GM23338 (cell line): ENCODE results near the gene CGREF1. TPM values are rescaled to one million over a fixed set of nuclear protein-coding genes. Genes with fewer than 3 reads are reported as not detected.

Source experiments
- ATAC-seq: fragments of 200-7000 bp; cut with Tn5 transposase; 3 replicates; pipeline ENCODE4 v1.9.1; 2020
- DNase-seq: peaks from one replicate; pipeline ENCODE4 v3.0.0-alpha.2; 2015; ENCODE audit warnings: low spot score
- H2AFZ ChIP-seq: fragments of 200-600 bp; sonication (generic); 2 replicates; pipeline ENCODE4 v1.8.0; 2016; ENCODE audit warnings: antibody characterized with exemption, mild to moderate bottlenecking, moderate library complexity
- H3F3A ChIP-seq: fragments of 200-600 bp; sonication (generic); replicated peaks from 2 replicates; pipeline ENCODE4 v1.8.0; 2017; ENCODE audit warnings: antibody characterized with exemption, mixed run types, low read depth
- H3K27ac ChIP-seq: fragments of 200-600 bp; sonication (generic); 2 replicates; pipeline ENCODE4 v1.6.1; 2016; ENCODE audit warnings: low read depth
- H3K27me3 ChIP-seq: fragments of 200-600 bp; sonication (generic); 2 replicates; pipeline ENCODE4 v1.8.0; 2016; ENCODE audit warnings: mild to moderate bottlenecking, mixed run types, moderate library complexity; ENCODE audit not compliant: insufficient read depth
- H3K36me3 ChIP-seq: fragments of 200-600 bp; sonication (generic); 2 replicates; pipeline ENCODE4 v1.8.0; 2016; ENCODE audit warnings: mild to moderate bottlenecking; ENCODE audit not compliant: insufficient read depth
- H3K4me1 ChIP-seq: fragments of 200-600 bp; sonication (generic); 2 replicates; pipeline ENCODE4 v1.8.0; 2016; ENCODE audit warnings: mild to moderate bottlenecking, moderate library complexity; ENCODE audit not compliant: insufficient read depth
- H3K4me2 ChIP-seq: fragments of 200-600 bp; sonication (generic); 2 replicates; pipeline ENCODE4 v1.7.1; 2017; ENCODE audit warnings: mixed run types
- H3K4me3 ChIP-seq: fragments of 200-600 bp; sonication (generic); 2 replicates; pipeline ENCODE4 v1.6.1; 2016; ENCODE audit warnings: mixed run types
- H3K79me2 ChIP-seq: fragments of 200-600 bp; sonication (generic); replicated peaks from 2 replicates; pipeline ENCODE4 v1.8.0; 2017; ENCODE audit warnings: mild to moderate bottlenecking; ENCODE audit not compliant: insufficient read depth
- H3K9me2 ChIP-seq: fragments of 200-600 bp; sonication (generic); 2 replicates; pipeline ENCODE4 v1.8.0; 2017; ENCODE audit not compliant: insufficient read depth
- H4K20me1 ChIP-seq: fragments of 200-600 bp; sonication (generic); replicated peaks from 2 replicates; pipeline ENCODE4 v1.8.0; 2017; ENCODE audit warnings: mild to moderate bottlenecking; ENCODE audit not compliant: insufficient read depth
- H3K27ac Mint-ChIP-seq: 2 replicates; pipeline ENCODE4 v1.8.0; 2020; ENCODE audit warnings: inconsistent platforms, mild to moderate bottlenecking, moderate library complexity, mixed read lengths
- H3K27me3 Mint-ChIP-seq: 3 replicates; pipeline ENCODE4 v1.8.0; 2022; ENCODE audit warnings: low read depth, mild to moderate bottlenecking, moderate library complexity, mixed read lengths, inconsistent platforms; ENCODE audit not compliant: insufficient read depth, poor library complexity
- H3K36me3 Mint-ChIP-seq: 3 replicates; pipeline ENCODE4 v1.8.0; 2021; ENCODE audit warnings: low read depth, mild to moderate bottlenecking, inconsistent platforms, moderate library complexity, mixed read lengths
- H3K4me1 Mint-ChIP-seq: 3 replicates; pipeline ENCODE4 v1.8.0; 2020; ENCODE audit warnings: mild to moderate bottlenecking, inconsistent platforms, mixed read lengths
- H3K4me3 Mint-ChIP-seq: 3 replicates; pipeline ENCODE4 v1.8.0; 2021; ENCODE audit warnings: moderate library complexity, mild to moderate bottlenecking, inconsistent platforms, mixed read lengths
- H3K9me3 Mint-ChIP-seq: 3 replicates; pipeline ENCODE4 v1.8.0; 2020; ENCODE audit warnings: moderate library complexity, mild to moderate bottlenecking, inconsistent platforms, mixed read lengths
- CREB1 ChIP-seq: fragments of 250-450 bp; sonication (Bioruptor Pico); IDR thresholded peaks from 2 replicates; pipeline ENCODE4 v1.5.0; 2020; ENCODE audit warnings: low read depth, mild to moderate bottlenecking, moderate library complexity
- CTCF ChIP-seq, 2 experiments: fragments of 200-600 bp in 1 of 2; sonication (generic) in 1 of 2; conservative IDR thresholded peaks; 2 replicates each; pipeline versions ENCODE4 v1.5.1 to v1.6.1; 2016 to 2017; ENCODE audit warnings: antibody characterized with exemption in 2 of 2, low read depth in 2 of 2, mild to moderate bottlenecking in 2 of 2, moderate library complexity in 1 of 2
- ETS1 ChIP-seq: IDR thresholded peaks from 2 replicates; pipeline ENCODE4 v1.6.1; 2016; ENCODE audit warnings: antibody characterized with exemption
- EZH2 ChIP-seq: fragments of 200-600 bp; sonication (generic); IDR thresholded peaks from one replicate; pipeline ENCODE4 v1.8.0; 2017; ENCODE audit warnings: antibody characterized with exemption, mild to moderate bottlenecking, low read depth; ENCODE audit not compliant: unreplicated experiment
- EZH2phosphoT487 ChIP-seq: fragments of 200-600 bp; sonication (generic); IDR thresholded peaks from one replicate; pipeline ENCODE4 v1.8.1; 2018; ENCODE audit warnings: antibody characterized with exemption; ENCODE audit not compliant: unreplicated experiment
- JUNB ChIP-seq: IDR thresholded peaks from one replicate; pipeline ENCODE4 v1.6.1; 2016; ENCODE audit warnings: antibody characterized with exemption; ENCODE audit not compliant: unreplicated experiment
- NANOG ChIP-seq: IDR thresholded peaks from 2 replicates; pipeline ENCODE4 v1.6.1; 2016; ENCODE audit warnings: antibody characterized with exemption, borderline replicate concordance
- POLR2AphosphoS5 ChIP-seq: IDR thresholded peaks from 2 replicates; pipeline ENCODE4 v1.6.1; 2016; ENCODE audit warnings: antibody characterized with exemption, low read depth
- REST ChIP-seq: IDR thresholded peaks from one replicate; pipeline ENCODE4 v1.6.1; 2018; ENCODE audit warnings: antibody characterized with exemption; ENCODE audit not compliant: unreplicated experiment
- STAT1 ChIP-seq: IDR thresholded peaks from one replicate; pipeline ENCODE4 v1.6.1; 2016; ENCODE audit warnings: antibody characterized with exemption; ENCODE audit not compliant: unreplicated experiment
- ZNF114 ChIP-seq: fragments of 250-450 bp; sonication (Bioruptor Pico); IDR thresholded peaks from 2 replicates; pipeline ENCODE4 v1.5.0; 2020; ENCODE audit warnings: mild to moderate bottlenecking, moderate library complexity
- ZNF331 ChIP-seq: fragments of 250-450 bp; sonication (Bioruptor Pico); IDR thresholded peaks from 2 replicates; pipeline ENCODE4 v1.5.0; 2020; ENCODE audit warnings: low read depth, mild to moderate bottlenecking, moderate library complexity
- polyA plus RNA-seq: library from polyadenylated mRNA; unstranded; fragments of >200 nt; fragmentation: Nextera tagmentation; extraction: Ambion mirVana; gene quantifications from 2 replicates; pipeline ENCODE4 v1.2.1, GENCODE V29; 2016
- total RNA-seq: library from RNA; depleted of rRNA; stranded (reverse); fragments of >200 nt; shearing (Covaris generic); gene quantifications from 2 replicates; pipeline ENCODE4 v1.2.3, GENCODE V29; 2014
- TF ChIP-seq, protein P1 (sequence below): fragments of 250-450 bp; sonication (Bioruptor Pico); IDR thresholded peaks from 2 replicates; pipeline ENCODE4 v1.5.0; 2020; ENCODE audit warnings: mild to moderate bottlenecking, moderate library complexity

The CGREF1 gene
- total and polyA plus RNA-seq, 2 experiments from 2014 or later, result 4.1 to 4.5 TPM

DNA sequence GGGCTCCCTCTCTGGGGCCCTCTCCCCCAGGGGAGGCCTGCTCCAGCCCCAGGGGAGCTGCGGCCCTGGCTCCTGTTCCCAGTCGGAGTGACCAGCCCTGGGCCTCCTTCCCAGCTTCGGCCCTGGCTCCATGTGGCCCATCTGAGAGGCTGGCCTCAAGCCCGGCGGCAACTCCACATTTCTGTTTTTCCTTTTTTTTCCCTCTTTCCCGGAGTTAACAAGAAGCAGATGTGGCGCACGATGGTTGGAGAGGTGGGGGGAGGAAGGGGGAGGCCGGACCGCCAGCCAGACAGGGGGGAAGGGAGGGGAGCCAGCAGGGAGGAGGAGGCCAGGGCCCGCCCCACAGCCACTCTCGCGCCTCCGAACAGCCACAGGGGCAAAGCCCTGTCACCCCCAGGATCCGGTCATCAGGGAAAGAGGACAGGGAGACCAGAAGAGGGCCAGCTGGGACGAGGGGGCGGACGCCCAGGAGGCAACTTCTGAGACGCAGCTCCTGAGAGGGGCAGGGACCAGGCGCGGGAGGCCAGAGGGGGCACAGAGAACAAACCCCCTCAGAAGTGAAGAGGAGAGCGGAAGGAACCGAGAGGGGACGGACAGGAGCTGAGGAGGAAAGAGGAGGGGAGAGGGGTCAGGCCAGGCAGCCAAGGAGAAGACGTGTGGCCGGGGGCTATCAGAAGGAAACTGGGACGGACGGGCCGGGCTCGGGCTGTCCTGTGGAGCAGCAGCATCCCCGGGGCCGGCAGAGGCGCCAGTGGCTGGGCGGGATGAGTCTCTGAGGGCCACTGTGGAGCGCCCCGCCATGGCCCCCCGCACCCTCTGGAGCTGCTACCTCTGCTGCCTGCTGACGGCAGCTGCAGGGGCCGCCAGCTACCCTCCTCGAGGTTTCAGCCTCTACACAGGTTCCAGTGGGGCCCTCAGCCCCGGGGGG is 40.4 kb downstream of the CGREF1 start, which contains the start of gene EMILIN1:
EMILIN1 (plus strand) TSS at position 349 of the 928 bp plus-strand sequence; CDS start at position 800, 451 bp downstream.
- Histone ChIP-seq H3K4me3 (peak within 1 kb of the TSS; percentile 38; the same call in 1 of the 2 replicates), H3K4me1 (peaks cover 5% of the 10 kb centered on the region), H2AFZ (peak within 1 kb of the TSS; percentile 83), H3F3A (no peaks in the 10 kb centered on the region), H3K36me3 (no peaks in the 10 kb centered on the region), H3K4me2 (peak within 1 kb of the TSS; percentile 72), H3K27me3 (no peaks in the 10 kb centered on the region), H3K27ac (no peak within 1 kb of the TSS), H4K20me1 (no peaks in the 10 kb centered on the region), H3K79me2 (no peaks in the 10 kb centered on the region), H3K9me2 (no peaks in the 10 kb centered on the region)
- ATAC-seq (peak; percentile 38), DNase-seq (peak; percentile 56)
- Mint-ChIP-seq H3K27ac (peak within 1 kb of the TSS; percentile 18; the same call in 1 of the 2 replicates), H3K36me3 (no peaks in the 10 kb centered on the region), H3K4me1 (peaks cover 24% of the 10 kb centered on the region), H3K4me3 (no peak within 1 kb of the TSS; the same call in 2 of the 3 replicates), H3K9me3 (no peaks in the 10 kb centered on the region), H3K27me3 (peaks cover 17% of the 10 kb centered on the region)
- TF ChIP-seq EZH2 (no peak), CTCF (conservative IDR thresholded peaks at IDR 0.05; ENCODE audit: low read depth in 2 of 2) (no peak), STAT1 (no peak), CREB1 (CRISPR knock-in tag) (no peak), REST (no peak), JUNB (no peak), ETS1 (no peak), EZH2phosphoT487 (no peak), ZNF114 (CRISPR knock-in tag) (no peak), ZNF331 (CRISPR knock-in tag) (no peak), NANOG (no peak), POLR2AphosphoS5 (no peak)
- TF ChIP-seq, protein P1, sequence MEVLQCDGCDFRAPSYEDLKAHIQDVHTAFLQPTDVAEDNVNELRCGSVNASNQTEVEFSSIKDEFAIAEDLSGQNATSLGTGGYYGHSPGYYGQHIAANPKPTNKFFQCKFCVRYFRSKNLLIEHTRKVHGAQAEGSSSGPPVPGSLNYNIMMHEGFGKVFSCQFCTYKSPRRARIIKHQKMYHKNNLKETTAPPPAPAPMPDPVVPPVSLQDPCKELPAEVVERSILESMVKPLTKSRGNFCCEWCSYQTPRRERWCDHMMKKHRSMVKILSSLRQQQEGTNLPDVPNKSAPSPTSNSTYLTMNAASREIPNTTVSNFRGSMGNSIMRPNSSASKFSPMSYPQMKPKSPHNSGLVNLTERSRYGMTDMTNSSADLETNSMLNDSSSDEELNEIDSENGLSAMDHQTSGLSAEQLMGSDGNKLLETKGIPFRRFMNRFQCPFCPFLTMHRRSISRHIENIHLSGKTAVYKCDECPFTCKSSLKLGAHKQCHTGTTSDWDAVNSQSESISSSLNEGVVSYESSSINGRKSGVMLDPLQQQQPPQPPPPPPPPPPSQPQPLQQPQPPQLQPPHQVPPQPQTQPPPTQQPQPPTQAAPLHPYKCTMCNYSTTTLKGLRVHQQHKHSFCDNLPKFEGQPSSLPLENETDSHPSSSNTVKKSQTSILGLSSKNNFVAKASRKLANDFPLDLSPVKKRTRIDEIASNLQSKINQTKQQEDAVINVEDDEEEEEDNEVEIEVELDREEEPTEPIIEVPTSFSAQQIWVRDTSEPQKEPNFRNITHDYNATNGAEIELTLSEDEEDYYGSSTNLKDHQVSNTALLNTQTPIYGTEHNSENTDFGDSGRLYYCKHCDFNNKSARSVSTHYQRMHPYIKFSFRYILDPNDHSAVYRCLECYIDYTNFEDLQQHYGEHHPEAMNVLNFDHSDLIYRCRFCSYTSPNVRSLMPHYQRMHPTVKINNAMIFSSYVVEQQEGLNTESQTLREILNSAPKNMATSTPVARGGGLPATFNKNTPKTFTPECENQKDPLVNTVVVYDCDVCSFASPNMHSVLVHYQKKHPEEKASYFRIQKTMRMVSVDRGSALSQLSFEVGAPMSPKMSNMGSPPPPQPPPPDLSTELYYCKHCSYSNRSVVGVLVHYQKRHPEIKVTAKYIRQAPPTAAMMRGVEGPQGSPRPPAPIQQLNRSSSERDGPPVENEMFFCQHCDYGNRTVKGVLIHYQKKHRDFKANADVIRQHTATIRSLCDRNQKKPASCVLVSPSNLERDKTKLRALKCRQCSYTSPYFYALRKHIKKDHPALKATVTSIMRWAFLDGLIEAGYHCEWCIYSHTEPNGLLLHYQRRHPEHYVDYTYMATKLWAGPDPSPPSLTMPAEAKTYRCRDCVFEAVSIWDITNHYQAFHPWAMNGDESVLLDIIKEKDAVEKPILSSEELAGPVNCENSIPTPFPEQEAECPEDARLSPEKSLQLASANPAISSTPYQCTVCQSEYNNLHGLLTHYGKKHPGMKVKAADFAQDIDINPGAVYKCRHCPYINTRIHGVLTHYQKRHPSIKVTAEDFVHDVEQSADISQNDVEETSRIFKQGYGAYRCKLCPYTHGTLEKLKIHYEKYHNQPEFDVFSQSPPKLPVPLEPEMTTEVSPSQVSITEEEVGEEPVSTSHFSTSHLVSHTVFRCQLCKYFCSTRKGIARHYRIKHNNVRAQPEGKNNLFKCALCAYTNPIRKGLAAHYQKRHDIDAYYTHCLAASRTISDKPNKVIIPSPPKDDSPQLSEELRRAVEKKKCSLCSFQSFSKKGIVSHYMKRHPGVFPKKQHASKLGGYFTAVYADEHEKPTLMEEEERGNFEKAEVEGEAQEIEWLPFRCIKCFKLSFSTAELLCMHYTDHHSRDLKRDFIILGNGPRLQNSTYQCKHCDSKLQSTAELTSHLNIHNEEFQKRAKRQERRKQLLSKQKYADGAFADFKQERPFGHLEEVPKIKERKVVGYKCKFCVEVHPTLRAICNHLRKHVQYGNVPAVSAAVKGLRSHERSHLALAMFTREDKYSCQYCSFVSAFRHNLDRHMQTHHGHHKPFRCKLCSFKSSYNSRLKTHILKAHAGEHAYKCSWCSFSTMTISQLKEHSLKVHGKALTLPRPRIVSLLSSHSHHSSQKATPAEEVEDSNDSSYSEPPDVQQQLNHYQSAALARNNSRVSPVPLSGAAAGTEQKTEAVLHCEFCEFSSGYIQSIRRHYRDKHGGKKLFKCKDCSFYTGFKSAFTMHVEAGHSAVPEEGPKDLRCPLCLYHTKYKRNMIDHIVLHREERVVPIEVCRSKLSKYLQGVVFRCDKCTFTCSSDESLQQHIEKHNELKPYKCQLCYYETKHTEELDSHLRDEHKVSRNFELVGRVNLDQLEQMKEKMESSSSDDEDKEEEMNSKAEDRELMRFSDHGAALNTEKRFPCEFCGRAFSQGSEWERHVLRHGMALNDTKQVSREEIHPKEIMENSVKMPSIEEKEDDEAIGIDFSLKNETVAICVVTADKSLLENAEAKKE (CRISPR knock-in tag), result no peak
